ENCODE measurements around the gene DNAH17.

The DNAH17 gene

GRCh38 chr17:78422872-78423588, 154.2 kb downstream of the DNAH17 start:
- no peak for TF ChIP-seq ARNTL (CRISPR knock-in tag; IDR thresholded peaks at IDR 0.05; ENCODE audit: borderline replicate concordance, low read depth)
- no peak for TF ChIP-seq CREB5 (CRISPR knock-in tag; IDR thresholded peaks at IDR 0.05; ENCODE audit: low read depth)
- TF ChIP-seq ZFP30 (CRISPR knock-in tag; IDR thresholded peaks at IDR 0.05): no peak
- no peak for TF ChIP-seq ZNF70 (CRISPR knock-in tag; IDR thresholded peaks at IDR 0.05)
- TF ChIP-seq ISL1 (CRISPR knock-in tag; IDR thresholded peaks at IDR 0.05): no peak
- TF ChIP-seq OSR1 (CRISPR knock-in tag; IDR thresholded peaks at IDR 0.05): no peak
- TF ChIP-seq CSRNP3 (CRISPR knock-in tag; IDR thresholded peaks at IDR 0.05): no peak
- no peak for TF ChIP-seq CSDC2 (CRISPR knock-in tag; IDR thresholded peaks at IDR 0.05)
- TF ChIP-seq ZC3H10 (CRISPR knock-in tag; IDR thresholded peaks at IDR 0.05): no peak
- no peak for ATAC-seq

- ATAC-seq: no peak
- TF ChIP-seq CSRNP3 (CRISPR knock-in tag; IDR thresholded peaks at IDR 0.05): no peak
- TF ChIP-seq TSHZ2 (CRISPR knock-in tag; IDR thresholded peaks at IDR 0.05): no peak
- no peak for TF ChIP-seq ZFP3 (CRISPR knock-in tag; IDR thresholded peaks at IDR 0.05)
- TF ChIP-seq GLIS3 (CRISPR knock-in tag; IDR thresholded peaks at IDR 0.05): no peak
- no peak for TF ChIP-seq ZFP30 (CRISPR knock-in tag; IDR thresholded peaks at IDR 0.05)
- TF ChIP-seq PPARA (CRISPR knock-in tag; IDR thresholded peaks at IDR 0.05; ENCODE audit: borderline replicate concordance): no peak
- no peak for TF ChIP-seq CSDC2 (CRISPR knock-in tag; IDR thresholded peaks at IDR 0.05)
- no peak for TF ChIP-seq ARNTL (CRISPR knock-in tag; IDR thresholded peaks at IDR 0.05; ENCODE audit: borderline replicate concordance, low read depth)
- TF ChIP-seq PATZ1 (CRISPR knock-in tag; IDR thresholded peaks at IDR 0.05; ENCODE audit: borderline replicate concordance): no peak
- no peak for TF ChIP-seq SNAI2 (CRISPR knock-in tag; IDR thresholded peaks at IDR 0.05)
- no peak for TF ChIP-seq CREB5 (CRISPR knock-in tag; IDR thresholded peaks at IDR 0.05; ENCODE audit: low read depth)
- TF ChIP-seq POU6F1 (CRISPR knock-in tag; IDR thresholded peaks at IDR 0.05; ENCODE audit: borderline replicate concordance, low read depth): no peak
- TF ChIP-seq ZNF8 (CRISPR knock-in tag; IDR thresholded peaks at IDR 0.05): no peak
- TF ChIP-seq OSR1 (CRISPR knock-in tag; IDR thresholded peaks at IDR 0.05): no peak
- no peak for TF ChIP-seq BACH2 (CRISPR knock-in tag; IDR thresholded peaks at IDR 0.05; ENCODE audit: borderline replicate concordance)
- no peak for TF ChIP-seq RARB (CRISPR knock-in tag; IDR thresholded peaks at IDR 0.05)
- TF ChIP-seq ZC3H10 (CRISPR knock-in tag; IDR thresholded peaks at IDR 0.05): no peak
Measured at GRCh38 chr17:78422267-78422605, 155.0 kb downstream of the DNAH17 start.

All from SK-N-SH treated with all-trans-retinoic acid at 6 μM for 48 hours (cell line).